Adipose tissue (tissue), 3 donors: ENCODE results near the gene SLC10A7. TPM values are rescaled to one million over a fixed set of nuclear protein-coding genes. Genes with fewer than 3 reads are reported as not detected.

Experiments used
- H3K27ac ChIP-seq: one replicate; pipeline ENCODE4 v1.5.1; 2013; ENCODE audit warnings: low read depth, low read length
- WGBS, 3 donors: extraction: QIAGEN DNeasy Blood & Tissue Kit; methylation state at CpG; one replicate each; pipeline ENCODE4 v1.1.7; 2013; 5-methylcytosine and 5-hydroxymethylcytosine counted together
- polyA plus RNA-seq, 3 donors: library from polyadenylated mRNA; stranded (reverse); fragments of 200-250 nt; gene quantifications; one replicate each; pipeline ENCODE4 v1.2.3, GENCODE V29; 2013
- donor health status: healthy with polysubstance abuse.
- donor health status: Bipolar disorder and iron deficiency.
- donor health status: healthy.

Gene SLC10A7
- polyA plus RNA-seq, 3 donors = 4.3 to 4.5 (median 4.3) TPM

DNA sequence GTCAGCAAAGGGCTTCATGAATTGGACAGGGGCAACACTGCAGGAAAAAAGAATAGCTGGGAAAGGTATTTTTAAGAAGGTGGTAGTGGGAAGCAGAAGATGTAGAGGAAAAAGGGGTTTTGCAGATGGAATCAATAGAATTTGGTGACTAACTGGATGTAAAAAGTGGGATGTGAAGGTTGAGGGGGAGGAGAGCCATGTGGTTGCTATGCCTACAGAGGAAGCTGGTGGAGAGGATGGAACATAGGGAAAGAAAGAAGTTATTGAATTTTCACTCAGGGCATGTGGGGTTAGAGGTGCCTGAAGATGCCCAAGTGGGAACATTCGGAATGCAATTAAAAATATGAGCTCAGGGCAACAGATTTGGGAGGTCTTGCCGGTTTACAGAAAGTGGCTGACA lies 274.4 kb downstream of the SLC10A7 start:
- H3K27ac ChIP-seq = no peak overlapping the region
- WGBS, 3 donors = 49 to 69% (median 69%) methylated on average over 2 of the region's 2 CpGs

GRCh38 chr4:146246381-146246780 lies 275.4 kb downstream of the SLC10A7 start:
- 71 to 82% (median 79%) methylated on average over 6 of the region's 6 CpGs for whole genome bisulfite sequencing, 3 donors
- no peak overlapping the region for H3K27ac ChIP-seq

GRCh38 chr4:146245850-146246249 lies 275.9 kb downstream of the SLC10A7 start:
- 37 to 48% (median 42%) methylated on average over 4 of the region's 4 CpGs for WGBS, 3 donors
- no peak overlapping the region for H3K27ac ChIP-seq

- WGBS, 3 donors = 24 to 61% (median 57%) methylated on average over 3 of the region's 3 CpGs
- H3K27ac ChIP-seq = no peak overlapping the region
Observed at GRCh38 chr4:146245246-146245645, 276.5 kb downstream of the SLC10A7 start.

- 79 to 84% (median 83%) methylated on average over 9 of the region's 9 CpGs for whole genome bisulfite sequencing, 3 donors
- no peak overlapping the region for H3K27ac ChIP-seq
Observed at GRCh38 chr4:146244496-146244895, 277.2 kb downstream of the SLC10A7 start.

DNA sequence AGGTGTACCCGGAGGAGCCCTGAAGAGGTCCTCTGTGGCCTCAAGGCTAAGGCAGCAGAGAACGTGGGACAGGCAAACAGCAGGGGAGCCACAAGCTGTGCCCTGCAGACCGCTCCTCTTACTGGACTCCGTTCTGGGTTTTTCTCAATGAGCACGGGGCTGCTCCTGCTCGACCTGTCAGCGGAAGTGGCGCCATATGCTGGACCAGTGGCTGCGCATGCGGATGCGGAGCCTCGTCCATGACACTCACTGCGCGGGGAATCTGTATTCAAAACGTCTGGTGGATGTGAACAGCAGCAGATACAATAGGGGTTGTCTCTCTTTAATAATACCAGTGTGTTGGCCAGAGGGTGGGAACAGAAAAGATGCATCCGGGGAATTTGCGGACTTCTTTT lies 277.9 kb downstream of the SLC10A7 start:
- 81 to 86% (median 86%) methylated on average over 17 of the region's 17 CpGs for WGBS, 3 donors

GRCh38 chr4:146243141-146243882 lies 278.4 kb downstream of the SLC10A7 start:
- WGBS, 3 donors = 50 to 58% (median 52%) methylated on average over 22 to 24 of the region's 24 CpGs

More for the DNA sequence above, 277.9 kb downstream of the SLC10A7 start:
- H3K27ac ChIP-seq = no peak overlapping the region

DNA sequence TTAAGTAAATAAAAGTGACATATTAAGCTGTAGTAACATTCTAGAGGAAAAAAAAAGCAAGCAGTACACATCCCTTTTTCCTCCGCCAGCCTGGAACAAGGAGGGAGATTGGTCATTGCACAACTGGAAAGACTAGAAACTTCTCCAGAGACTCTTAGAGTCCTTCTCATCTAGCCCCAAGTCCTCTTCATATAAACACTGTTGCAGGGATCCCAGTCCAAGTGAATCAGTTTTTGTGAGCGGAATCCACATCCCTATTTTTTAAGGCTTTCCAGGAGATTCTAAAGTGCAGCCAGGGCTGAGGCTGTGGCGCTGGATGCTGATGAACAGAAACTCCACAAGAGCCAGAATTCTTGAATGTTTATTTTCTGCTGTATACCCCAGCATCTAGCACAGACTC lies 283.6 kb downstream of the SLC10A7 start:
- 70 to 89% (median 77%) methylated on average over 3 of the region's 3 CpGs for WGBS, 3 donors
- H3K27ac ChIP-seq = no peak overlapping the region

More at GRCh38 chr4:146243141-146243882, 278.4 kb downstream of the SLC10A7 start:
- no peak overlapping the region for H3K27ac ChIP-seq

GRCh38 chr4:146237092-146237491 lies 284.6 kb downstream of the SLC10A7 start:
- WGBS, 3 donors = 69 to 82% (median 81%) methylated on average over 6 of the region's 6 CpGs
- H3K27ac ChIP-seq = no peak overlapping the region

DNA sequence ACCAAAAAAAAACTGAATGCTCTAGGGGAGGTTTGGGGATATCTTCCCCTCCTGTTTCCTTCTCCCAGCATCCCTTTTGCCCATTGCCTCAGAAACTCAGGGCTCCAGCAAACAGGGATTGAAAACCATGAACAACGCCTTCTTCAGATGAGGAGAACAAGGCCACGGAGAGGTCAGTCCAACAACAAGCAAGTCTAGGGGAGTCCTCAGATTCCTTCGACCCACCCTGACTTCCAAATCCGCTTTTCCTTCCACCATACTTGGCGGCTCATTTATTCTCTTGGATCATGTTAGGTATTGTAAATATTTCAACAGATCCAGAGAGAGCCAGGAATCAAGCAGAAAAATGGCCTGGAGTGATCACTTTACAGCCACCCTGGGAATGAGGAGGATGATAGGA lies 285.5 kb downstream of the SLC10A7 start:
- WGBS, 3 donors = 52 to 76% (median 60%) methylated on average over 5 of the region's 5 CpGs
- no peak overlapping the region for H3K27ac ChIP-seq

- no peak overlapping the region for H3K27ac ChIP-seq
Observed at GRCh38 chr4:146235654-146236177, 286.0 kb downstream of the SLC10A7 start.

GRCh38 chr4:146232131-146232722 lies 289.5 kb downstream of the SLC10A7 start:
- H3K27ac ChIP-seq = no peak overlapping the region
- 54 to 91% (median 62%) methylated on average over 1 of the region's 1 CpG for WGBS, 3 donors

More at GRCh38 chr4:146235654-146236177, 286.0 kb downstream of the SLC10A7 start:
- 32 to 77% (median 38%) methylated on average over 8 of the region's 8 CpGs for WGBS, 3 donors

GRCh38 chr4:146229406-146229805 lies 292.3 kb downstream of the SLC10A7 start:
- no peak overlapping the region for H3K27ac ChIP-seq

DNA sequence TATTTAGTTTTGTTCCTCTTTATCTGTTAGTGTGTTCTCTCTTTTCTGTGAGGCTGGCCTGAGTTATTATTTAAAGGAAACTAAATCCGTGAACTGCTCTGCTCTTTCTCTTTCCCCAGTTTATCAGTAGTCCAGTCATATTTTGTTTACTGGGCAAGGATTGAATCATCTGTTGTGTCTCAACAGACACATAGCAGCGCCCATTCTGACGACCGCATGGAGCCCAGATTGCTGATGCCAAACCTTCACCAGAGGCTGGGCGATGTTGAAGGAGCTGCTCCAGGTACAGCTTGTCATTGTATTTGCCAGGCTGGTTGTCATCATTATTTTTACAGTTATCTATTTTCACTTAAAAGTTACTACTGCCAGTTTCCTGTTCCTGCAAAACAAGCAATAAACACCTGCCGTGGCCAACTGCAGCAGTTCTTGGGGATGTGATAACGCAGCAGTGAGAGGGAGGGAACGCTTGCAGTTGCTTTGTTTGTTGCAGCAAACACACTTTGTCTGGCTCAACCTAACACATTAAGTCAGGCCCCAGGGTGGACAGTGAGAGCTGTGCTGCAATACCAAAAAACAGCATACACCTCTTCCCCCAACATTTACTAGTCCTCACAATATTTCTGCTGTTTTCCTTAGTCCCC lies 297.3 kb downstream of the SLC10A7 start:
- 44 to 56% (median 49%) methylated on average over 8 of the region's 8 CpGs for WGBS, 3 donors
- no peak overlapping the region for H3K27ac ChIP-seq

- WGBS, 3 donors = 79 to 84% (median 80%) methylated on average over 8 of the region's 8 CpGs
- H3K27ac ChIP-seq = no peak overlapping the region
Observed at GRCh38 chr4:146222313-146222712, 299.4 kb downstream of the SLC10A7 start.

- 71 to 92% (median 90%) methylated on average over 5 of the region's 5 CpGs for WGBS, 3 donors
- H3K27ac ChIP-seq = no peak within 1 kb of the TSS
Observed at GRCh38 chr4:146214238-146214637, 307.5 kb downstream of the SLC10A7 start, which contains the start of gene REELD1. TSS of gene REELD1 (plus strand) at chr4:146214538. CDS start at chr4:146216953, 2,415 bp downstream.

GRCh38 chr4:146212781-146213180 lies 309.0 kb downstream of the SLC10A7 start:
- H3K27ac ChIP-seq = no peak overlapping the region
- WGBS, 3 donors = 84 to 94% (median 92%) methylated on average over 9 of the region's 9 CpGs

DNA sequence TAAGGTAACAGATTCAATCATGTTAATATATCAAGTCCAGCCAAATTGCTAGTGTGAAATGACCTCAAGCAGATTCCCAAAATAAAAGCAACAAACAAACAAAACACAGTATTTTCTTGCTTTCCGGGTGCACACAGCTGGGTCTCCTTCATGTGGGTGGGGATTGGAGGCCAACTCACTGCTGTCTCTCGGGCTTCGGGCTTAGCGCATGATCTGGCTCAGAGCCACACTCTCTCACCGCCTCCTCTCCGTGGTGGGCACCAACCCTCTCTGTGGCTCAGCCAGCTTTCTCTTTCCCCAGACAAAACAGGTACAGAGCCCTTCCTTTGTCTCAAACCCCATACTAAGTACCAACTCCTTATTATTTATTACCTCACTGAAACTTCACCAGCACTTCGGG lies 310.3 kb downstream of the SLC10A7 start:
- WGBS, 3 donors = 65 to 77% (median 74%) methylated on average over 7 of the region's 7 CpGs
- no peak overlapping the region for H3K27ac ChIP-seq

DNA sequence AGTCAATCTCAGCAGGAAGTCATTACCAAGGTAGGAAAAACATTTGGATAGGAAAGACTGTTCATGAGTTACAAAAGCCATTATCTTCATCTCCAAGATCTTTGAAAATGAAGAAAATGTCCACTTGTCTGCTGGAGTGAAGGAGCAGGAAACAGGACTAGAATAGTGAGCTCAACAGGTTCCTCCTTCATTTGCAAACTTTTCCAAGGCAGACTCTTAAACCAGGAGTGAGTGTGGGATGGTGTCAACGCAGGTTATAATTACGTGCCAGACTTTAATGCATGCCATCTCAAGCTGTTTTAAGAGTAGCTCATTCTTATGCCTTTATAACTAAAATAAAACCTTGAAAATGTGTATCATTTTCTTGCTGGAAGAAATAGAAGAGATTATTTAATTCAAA lies 310.9 kb downstream of the SLC10A7 start:
- 67 to 79% (median 70%) methylated on average over 2 of the region's 2 CpGs for WGBS, 3 donors

More for the DNA sequence above, 310.9 kb downstream of the SLC10A7 start:
- H3K27ac ChIP-seq = no peak overlapping the region
